Neural crest cell (in vitro differentiated cells): ENCODE results near the gene SPTBN4. TPM values are rescaled to one million over a fixed set of nuclear protein-coding genes. Genes with fewer than 3 reads are reported as not detected.
A peak's percentile ranks its signal among the peaks of the same experiment; 100 is the strongest.

Experiments used
- DNase-seq: peaks from one replicate; pipeline ENCODE4 v3.0.0; 2021; ENCODE audit warnings: low read depth, mixed read lengths, low spot score
- H3K27ac Mint-ChIP-seq: one replicate; pipeline ENCODE4 v1.8.0; 2021; ENCODE audit warnings: mild to moderate bottlenecking, mixed read lengths; ENCODE audit not compliant: unreplicated experiment
- H3K27me3 Mint-ChIP-seq: 2 replicates; pipeline ENCODE4 v1.8.0; 2021; ENCODE audit warnings: low read depth, mild to moderate bottlenecking, mixed read lengths
- H3K36me3 Mint-ChIP-seq: 2 replicates; pipeline ENCODE4 v1.8.0; 2021; ENCODE audit warnings: low read depth, mild to moderate bottlenecking, mixed read lengths
- H3K4me1 Mint-ChIP-seq: 2 replicates; pipeline ENCODE4 v1.8.0; 2021; ENCODE audit warnings: mixed read lengths
- H3K4me3 Mint-ChIP-seq: one replicate; pipeline ENCODE4 v1.8.0; 2021; ENCODE audit warnings: mild to moderate bottlenecking, mixed read lengths
- H3K9me3 Mint-ChIP-seq: 2 replicates; pipeline ENCODE4 v1.8.0; 2021; ENCODE audit warnings: mixed read lengths
- CTCF ChIP-seq: fragments of 200-600 bp; sonication (generic); conservative IDR thresholded peaks from 2 replicates; pipeline ENCODE4 v1.5.0; 2021; ENCODE audit warnings: antibody characterized with exemption, mild to moderate bottlenecking
- total RNA-seq: library from RNA; stranded (reverse); gene quantifications from 2 replicates; pipeline ENCODE4 v1.2.1, GENCODE V29; 2021

SPTBN4 gene
- total RNA-seq, 1 donor from 2014 or later, result 0.40 TPM

- no peak overlapping the region for H3K27ac Mint-ChIP-seq
- H3K9me3 Mint-ChIP-seq, result peaks cover 4% of the 10 kb centered on the region
- no peaks in the 10 kb centered on the region for H3K36me3 Mint-ChIP-seq
- DNase-seq, result no peak
- H3K4me3 Mint-ChIP-seq, result no peak overlapping the region
- peaks cover 90% of the 10 kb centered on the region for H3K27me3 Mint-ChIP-seq
- no peak for TF ChIP-seq CTCF
- H3K4me1 Mint-ChIP-seq, result peaks cover 12% of the 10 kb centered on the region
Observed at GRCh38 chr19:40565910-40566495, 99.2 kb downstream of the SPTBN4 start.

GRCh38 chr19:40567040-40567749, 100.4 kb downstream of the SPTBN4 start:
- DNase-seq, result no peak
- Mint-ChIP-seq H3K27ac (no peak overlapping the region), H3K9me3 (peaks cover 5% of the 10 kb centered on the region)

GRCh38 chr19:40567750-40568494, 101.1 kb downstream of the SPTBN4 start:
- no peak for TF ChIP-seq CTCF
- DNase-seq, result no peak
- peaks cover 13% of the 10 kb centered on the region for H3K4me1 Mint-ChIP-seq
- H3K4me3 Mint-ChIP-seq, result no peak overlapping the region
- peaks cover 79% of the 10 kb centered on the region for H3K27me3 Mint-ChIP-seq
- H3K36me3 Mint-ChIP-seq, result no peaks in the 10 kb centered on the region
- peaks cover 5% of the 10 kb centered on the region for H3K9me3 Mint-ChIP-seq
- no peak overlapping the region for H3K27ac Mint-ChIP-seq

More at GRCh38 chr19:40567040-40567749, 100.4 kb downstream of the SPTBN4 start:
- peaks cover 81% of the 10 kb centered on the region for H3K27me3 Mint-ChIP-seq
- H3K36me3 Mint-ChIP-seq, result no peaks in the 10 kb centered on the region
- peak overlapping the region; percentile 31 for H3K4me3 Mint-ChIP-seq
- TF ChIP-seq CTCF, result no peak
- peaks cover 13% of the 10 kb centered on the region for H3K4me1 Mint-ChIP-seq

- Mint-ChIP-seq H3K27ac (no peak overlapping the region), H3K4me1 (peaks cover 17% of the 10 kb centered on the region), H3K36me3 (no peaks in the 10 kb centered on the region), H3K9me3 (peaks cover 5% of the 10 kb centered on the region), H3K27me3 (peaks cover 58% of the 10 kb centered on the region), H3K4me3 (peak overlapping the region; percentile 71)
- peak; percentile 98 for DNase-seq
- no peak for TF ChIP-seq CTCF
Observed at GRCh38 chr19:40570313-40571004, 103.7 kb downstream of the SPTBN4 start.

GRCh38 chr19:40571005-40571318, 104.2 kb downstream of the SPTBN4 start:
- no peaks in the 10 kb centered on the region for H3K36me3 Mint-ChIP-seq
- TF ChIP-seq CTCF, result no peak
- no peak overlapping the region for H3K27ac Mint-ChIP-seq
- no peak for DNase-seq
- peak overlapping the region; percentile 71 for H3K4me3 Mint-ChIP-seq
- peaks cover 53% of the 10 kb centered on the region for H3K27me3 Mint-ChIP-seq
- H3K4me1 Mint-ChIP-seq, result peaks cover 17% of the 10 kb centered on the region
- peaks cover 5% of the 10 kb centered on the region for H3K9me3 Mint-ChIP-seq
